Retina (tissue), 1 donor: ENCODE data around the gene IGF2BP1.

Experiments used
- DNase-seq: peaks from one replicate; pipeline ENCODE4 v3.0.0-alpha.2; 2016

Gene IGF2BP1

GRCh38 chr17:49104511-49105074 is 107.4 kb downstream of the IGF2BP1 start:
- no peak for DNase-seq
